ENCODE results near the gene TRIM24. TPM values are rescaled to one million over a fixed set of nuclear protein-coding genes. Genes with fewer than 3 reads are reported as not detected.

TRIM24 gene
- total and polyA plus RNA-seq, 2 of the 13 experiments (the other 11 are each of a cell fraction or from before 2014, with no cell fraction given), result 100 to 106 TPM

DNA sequence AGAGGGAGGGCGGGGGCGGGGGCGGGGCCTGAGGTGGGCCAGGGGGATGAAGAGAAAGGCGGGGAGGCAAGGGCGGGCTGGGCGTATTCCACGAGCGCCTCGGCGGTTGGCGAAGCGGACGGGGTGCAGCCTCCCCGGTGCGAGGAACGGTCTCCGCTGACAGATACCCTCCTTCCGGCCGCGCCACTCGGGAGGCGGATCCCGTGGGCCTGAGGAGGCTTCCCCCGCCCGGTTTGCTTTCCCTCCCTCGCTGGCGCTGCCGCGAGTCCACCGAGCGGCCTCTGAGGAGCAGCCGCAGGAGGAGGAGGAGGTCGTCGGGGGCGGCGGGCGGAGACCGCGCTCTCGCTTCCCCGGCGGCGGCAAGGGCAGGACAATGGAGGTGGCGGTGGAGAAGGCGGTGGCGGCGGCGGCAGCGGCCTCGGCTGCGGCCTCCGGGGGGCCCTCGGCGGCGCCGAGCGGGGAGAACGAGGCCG, at the start of gene TRIM24 (continued):
- TF ChIP-seq, protein P1, sequence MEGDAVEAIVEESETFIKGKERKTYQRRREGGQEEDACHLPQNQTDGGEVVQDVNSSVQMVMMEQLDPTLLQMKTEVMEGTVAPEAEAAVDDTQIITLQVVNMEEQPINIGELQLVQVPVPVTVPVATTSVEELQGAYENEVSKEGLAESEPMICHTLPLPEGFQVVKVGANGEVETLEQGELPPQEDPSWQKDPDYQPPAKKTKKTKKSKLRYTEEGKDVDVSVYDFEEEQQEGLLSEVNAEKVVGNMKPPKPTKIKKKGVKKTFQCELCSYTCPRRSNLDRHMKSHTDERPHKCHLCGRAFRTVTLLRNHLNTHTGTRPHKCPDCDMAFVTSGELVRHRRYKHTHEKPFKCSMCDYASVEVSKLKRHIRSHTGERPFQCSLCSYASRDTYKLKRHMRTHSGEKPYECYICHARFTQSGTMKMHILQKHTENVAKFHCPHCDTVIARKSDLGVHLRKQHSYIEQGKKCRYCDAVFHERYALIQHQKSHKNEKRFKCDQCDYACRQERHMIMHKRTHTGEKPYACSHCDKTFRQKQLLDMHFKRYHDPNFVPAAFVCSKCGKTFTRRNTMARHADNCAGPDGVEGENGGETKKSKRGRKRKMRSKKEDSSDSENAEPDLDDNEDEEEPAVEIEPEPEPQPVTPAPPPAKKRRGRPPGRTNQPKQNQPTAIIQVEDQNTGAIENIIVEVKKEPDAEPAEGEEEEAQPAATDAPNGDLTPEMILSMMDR (CRISPR knock-in tag; IDR thresholded peaks at IDR 0.05), result no peak; the same call in 1 of the 2 replicates
- no peak for TF ChIP-seq PLSCR1 (CRISPR knock-in tag; IDR thresholded peaks at IDR 0.05; ENCODE audit: borderline replicate concordance)
- TF ChIP-seq ZNF687 (CRISPR knock-in tag; IDR thresholded peaks at IDR 0.05), result peak; percentile 79
- no peak for TF ChIP-seq MYNN (CRISPR knock-in tag; IDR thresholded peaks at IDR 0.05; ENCODE audit: low read depth)
- no peak for TF ChIP-seq ZNF326 (CRISPR knock-in tag; IDR thresholded peaks at IDR 0.05; ENCODE audit: borderline replicate concordance)
- peak; percentile 76 for TF ChIP-seq ZNF430 (CRISPR knock-in tag; IDR thresholded peaks at IDR 0.05)
- TF ChIP-seq STAG1 (CRISPR knock-in tag; IDR thresholded peaks at IDR 0.05), result peak; percentile 40
- TF ChIP-seq ZNF282 (IDR thresholded peaks at IDR 0.05; ENCODE audit: partially characterized antibody), result no peak
- TF ChIP-seq ZNF614 (CRISPR knock-in tag; IDR thresholded peaks at IDR 0.05; ENCODE audit: borderline replicate concordance), result no peak
- peak; percentile 65; the same call in 1 of the 2 replicates for TF ChIP-seq HBP1 (CRISPR knock-in tag; IDR thresholded peaks at IDR 0.05; ENCODE audit: low read depth)
- no peak for TF ChIP-seq ZSCAN30 (CRISPR knock-in tag; IDR thresholded peaks at IDR 0.05)
- TF ChIP-seq ZNF672 (CRISPR knock-in tag; IDR thresholded peaks at IDR 0.05), result no peak
- TF ChIP-seq FOXA1 (IDR thresholded peaks at IDR 0.05), result no peak
- no peak for TF ChIP-seq FOXA1 (CRISPR knock-in tag; IDR thresholded peaks at IDR 0.05)
- TF ChIP-seq ZNF263 (CRISPR knock-in tag; IDR thresholded peaks at IDR 0.05), result peak; percentile 20; the same call in 1 of the 2 replicates
- no peak for TF ChIP-seq KAT2B (IDR thresholded peaks at IDR 0.05; ENCODE audit: borderline replicate concordance, low read depth, low read length)
- TF ChIP-seq SAFB2 (CRISPR knock-in tag; IDR thresholded peaks at IDR 0.05; ENCODE audit: borderline replicate concordance, low read depth), result no peak
- TF ChIP-seq ZFP90 (CRISPR knock-in tag; IDR thresholded peaks at IDR 0.05; ENCODE audit: borderline replicate concordance), result peak; percentile 46; the same call in 1 of the 2 replicates
- peak; percentile 74; the same call in 1 of the 2 replicates for TF ChIP-seq ZBTB26 (CRISPR knock-in tag; IDR thresholded peaks at IDR 0.05; ENCODE audit: borderline replicate concordance)
- TF ChIP-seq REL (CRISPR knock-in tag; conservative IDR thresholded peaks at IDR 0.05), result no peak
